Muscle layer of duodenum (tissue), 2 donors: ENCODE results near the gene PARP3.
"Not testable (repeated sequence)": the region's sequence is repeated elsewhere in the genome, so short reads cannot be mapped to it uniquely, and the experiment has no call there.

Source experiments
- H3K27ac ChIP-seq: one replicate; pipeline ENCODE4 v1.7.0; 2013; ENCODE audit warnings: mild to moderate bottlenecking, low read length
- H3K27me3 ChIP-seq: one replicate; pipeline ENCODE4 v1.7.0; 2013; ENCODE audit warnings: low read depth, mild to moderate bottlenecking, control low read depth, low read length
- H3K36me3 ChIP-seq, 2 donors: one replicate each; pipeline ENCODE4 v1.7.0; 2013; ENCODE audit warnings: low read length in 2 of 2, control low read depth in 1 of 2, mild to moderate bottlenecking in 1 of 2; ENCODE audit not compliant: insufficient read depth in 2 of 2, control insufficient read depth in 1 of 2
- H3K4me1 ChIP-seq, 2 donors: one replicate each; pipeline ENCODE4 v1.7.0; 2013; ENCODE audit warnings: low read length in 2 of 2, mild to moderate bottlenecking in 2 of 2, control low read depth in 1 of 2, moderate library complexity in 1 of 2; ENCODE audit not compliant: insufficient read depth in 2 of 2, control insufficient read depth in 1 of 2
- H3K4me3 ChIP-seq, 2 donors: one replicate each; pipeline ENCODE4 v1.7.0; 2013; ENCODE audit warnings: low read length in 2 of 2, low read depth in 1 of 2, mild to moderate bottlenecking in 1 of 2
- H3K9me3 ChIP-seq, 2 donors: one replicate each; pipeline ENCODE4 v1.7.0; 2013; ENCODE audit warnings: low read length in 2 of 2, control low read depth in 1 of 2, mild to moderate bottlenecking in 1 of 2; ENCODE audit not compliant: control insufficient read depth in 1 of 2
- donor health status: healthy.

PARP3 gene

GRCh38 chr3:51983578-51984268, 41.6 kb downstream of the PARP3 start:
- Histone ChIP-seq H3K4me3 (peak overlapping the region; percentile 71 to 83), H3K36me3 (peaks cover 0 to 5% of the 10 kb centered on the region in 2 donors), H3K9me3 (no peaks in the 10 kb centered on the region), H3K27ac (peak overlapping the region; percentile 96), H3K4me1 (peaks cover 6 to 19% of the 10 kb centered on the region in 2 donors), H3K27me3 (no peaks in the 10 kb centered on the region)

- Histone ChIP-seq H3K27me3 (no peaks in the 10 kb centered on the region), H3K4me3 (peak overlapping the region in 1 of 2 donors; percentile 71), H3K36me3 (peaks cover 0 to 5% of the 10 kb centered on the region in 2 donors), H3K27ac (peak overlapping the region; percentile 96), H3K4me1 (peaks cover 6 to 20% of the 10 kb centered on the region in 2 donors), H3K9me3 (no peaks in the 10 kb centered on the region)
These were observed 42.1 kb downstream of the PARP3 start for GRCh38 chr3:51984269-51984647.

- Histone ChIP-seq H3K36me3 (peaks cover 0 to 5% of the 10 kb centered on the region in 2 donors), H3K27ac (no peak overlapping the region), H3K27me3 (no peaks in the 10 kb centered on the region), H3K4me1 (peaks cover 6 to 24% of the 10 kb centered on the region in 2 donors), H3K4me3 (no peak overlapping the region), H3K9me3 (no peaks in the 10 kb centered on the region)
These were observed 42.9 kb downstream of the PARP3 start for GRCh38 chr3:51985063-51985462.

GRCh38 chr3:51986010-51986947, 44.1 kb downstream of the PARP3 start:
- Histone ChIP-seq H3K27me3 (no peaks in the 10 kb centered on the region), H3K4me1 (peaks cover 6 to 24% of the 10 kb centered on the region in 2 donors), H3K4me3 (no peak overlapping the region), H3K27ac (no peak overlapping the region), H3K36me3 (no peaks in the 10 kb centered on the region), H3K9me3 (no peaks in the 10 kb centered on the region)

- Histone ChIP-seq H3K9me3 (no peaks in the 10 kb centered on the region), H3K27me3 (no peaks in the 10 kb centered on the region), H3K4me3 (no peak overlapping the region), H3K4me1 (peaks cover 3 to 17% of the 10 kb centered on the region in 2 donors), H3K27ac (no peak overlapping the region), H3K36me3 (peaks cover 4 to 9% of the 10 kb centered on the region in 2 donors)
These were observed 45.4 kb downstream of the PARP3 start for GRCh38 chr3:51987568-51987967.

- Histone ChIP-seq H3K4me3 (no peak overlapping the region), H3K36me3 (peaks cover 7 to 18% of the 10 kb centered on the region in 2 donors), H3K9me3 (no peaks in the 10 kb centered on the region), H3K27me3 (no peaks in the 10 kb centered on the region), H3K4me1 (peaks cover 0 to 14% of the 10 kb centered on the region in 2 donors), H3K27ac (no peak overlapping the region)
These were observed 46.4 kb downstream of the PARP3 start for GRCh38 chr3:51988286-51989146.

GRCh38 chr3:51990501-51990971, 48.4 kb downstream of the PARP3 start:
- H3K27me3 ChIP-seq, H3K27ac ChIP-seq, H3K9me3 ChIP-seq, H3K4me3 ChIP-seq: not testable (repeated sequence)
- H3K36me3 ChIP-seq = peaks cover 17 to 31% of the 10 kb centered on the region in 2 donors
- peaks cover 12 to 19% of the 10 kb centered on the region in 2 donors for H3K4me1 ChIP-seq

- H3K27me3 ChIP-seq = no peaks in the 10 kb centered on the region
- H3K4me3 ChIP-seq = no peak overlapping the region
- peaks cover 12 to 19% of the 10 kb centered on the region in 2 donors for H3K4me1 ChIP-seq
- no peak overlapping the region for H3K27ac ChIP-seq
- no peaks in the 10 kb centered on the region for H3K9me3 ChIP-seq
- peaks cover 17 to 31% of the 10 kb centered on the region in 2 donors for H3K36me3 ChIP-seq
These were observed 50.0 kb downstream of the PARP3 start for GRCh38 chr3:51992017-51992682.

- not testable (repeated sequence) for H3K4me3 ChIP-seq, H3K27me3 ChIP-seq, H3K27ac ChIP-seq, H3K9me3 ChIP-seq
- Histone ChIP-seq H3K36me3 (peaks cover 17 to 31% of the 10 kb centered on the region in 2 donors), H3K4me1 (peaks cover 12 to 19% of the 10 kb centered on the region in 2 donors)
These were observed 51.5 kb downstream of the PARP3 start for GRCh38 chr3:51993657-51994056.

- H3K4me3 ChIP-seq = peak overlapping the region; percentile 86 to 93
- H3K27ac ChIP-seq = peak overlapping the region; percentile 91
- peaks cover 12 to 15% of the 10 kb centered on the region in 2 donors for H3K4me1 ChIP-seq
- no peaks in the 10 kb centered on the region for H3K27me3 ChIP-seq
- peaks cover 17 to 31% of the 10 kb centered on the region in 2 donors for H3K36me3 ChIP-seq
- H3K9me3 ChIP-seq = no peaks in the 10 kb centered on the region
These were observed 52.4 kb downstream of the PARP3 start for GRCh38 chr3:51994530-51994929.
